Measurements from ENCODE around the gene ATAD1. TPM values are rescaled to one million over a fixed set of nuclear protein-coding genes. Genes with fewer than 3 reads are reported as not detected.
A peak's percentile ranks its signal among the peaks of the same experiment; 100 is the strongest.
"Not testable (repeated sequence)": the region's sequence is repeated elsewhere in the genome, so short reads cannot be mapped to it uniquely, and the experiment has no call there.

The ATAD1 gene
- total and polyA plus RNA-seq, 5 experiments from 2014 or later: 32.4 to 59.7 (median 39.0) TPM

DNA sequence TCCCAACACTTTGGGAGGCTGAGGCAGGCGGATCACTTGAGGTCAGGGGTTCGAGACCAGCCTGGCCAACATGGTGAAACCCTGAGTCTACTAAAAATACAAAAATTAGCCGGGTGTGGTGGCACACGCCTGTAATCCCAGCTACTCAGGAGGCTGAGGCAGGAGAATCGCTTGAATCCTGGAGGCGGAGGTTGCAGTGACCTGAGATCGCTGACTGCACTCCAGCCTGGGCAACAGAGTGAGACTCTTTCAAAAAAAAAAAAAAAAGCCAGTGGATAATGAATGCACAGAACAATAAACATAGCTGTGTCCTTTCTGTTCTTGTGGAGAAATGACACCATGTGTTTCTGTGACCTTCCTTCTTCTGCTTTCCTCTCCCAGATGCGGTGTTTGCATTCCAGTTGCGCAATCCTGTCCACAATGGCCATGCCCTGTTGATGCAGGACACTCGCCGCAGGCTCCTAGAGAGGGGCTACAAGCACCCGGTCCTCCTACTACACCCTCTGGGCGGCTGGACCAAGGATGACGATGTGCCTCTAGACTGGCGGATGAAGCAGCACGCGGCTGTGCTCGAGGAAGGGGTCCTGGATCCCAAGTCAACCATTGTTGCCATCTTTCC lies 74.9 kb downstream of the ATAD1 start:
- ATAC-seq, H3K4me3 Mint-ChIP-seq, H3K27me3 Mint-ChIP-seq, H3K9me3 Mint-ChIP-seq, POLR2A ChIA-PET, H3K4me1 Mint-ChIP-seq, DNase-seq, H3K36me3 Mint-ChIP-seq: not testable (repeated sequence)
- H3K27ac Mint-ChIP-seq: peak overlapping the region in 1 of 10 donors; percentile 39

DNA sequence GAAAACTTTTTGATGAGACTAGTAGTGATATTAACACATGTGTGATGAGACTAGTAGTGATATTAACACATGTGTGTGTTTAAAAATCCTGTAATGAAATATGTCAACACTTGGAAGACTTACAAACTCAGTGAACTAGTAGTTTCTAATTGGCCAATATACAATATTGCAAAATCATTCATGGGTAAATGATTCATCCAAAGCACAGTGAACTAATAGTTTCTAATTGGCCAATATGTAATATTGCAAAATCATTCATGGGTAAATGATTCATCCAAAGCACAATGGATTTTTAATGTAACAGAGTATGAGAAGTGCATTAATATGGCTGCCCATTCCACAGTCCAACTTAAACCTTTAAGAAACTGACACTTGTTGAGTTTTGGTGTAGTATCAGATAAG lies 77.8 kb downstream of the ATAD1 start:
- no peak for DNase-seq
- no peaks in the 10 kb centered on the region for H3K9me3 Mint-ChIP-seq
- H3K27me3 Mint-ChIP-seq: peaks cover 9 to 28% (median 10%) of the 10 kb centered on the region in 5 donors
- no peak for ATAC-seq
- no peak overlapping the region for H3K4me3 Mint-ChIP-seq
- no peak overlapping the region for H3K27ac Mint-ChIP-seq
- H3K4me1 Mint-ChIP-seq: peaks cover 0 to 3% (median 0%) of the 10 kb centered on the region in 4 donors
- POLR2A ChIA-PET: no interaction called here
- no peaks in the 10 kb centered on the region for H3K36me3 Mint-ChIP-seq

DNA sequence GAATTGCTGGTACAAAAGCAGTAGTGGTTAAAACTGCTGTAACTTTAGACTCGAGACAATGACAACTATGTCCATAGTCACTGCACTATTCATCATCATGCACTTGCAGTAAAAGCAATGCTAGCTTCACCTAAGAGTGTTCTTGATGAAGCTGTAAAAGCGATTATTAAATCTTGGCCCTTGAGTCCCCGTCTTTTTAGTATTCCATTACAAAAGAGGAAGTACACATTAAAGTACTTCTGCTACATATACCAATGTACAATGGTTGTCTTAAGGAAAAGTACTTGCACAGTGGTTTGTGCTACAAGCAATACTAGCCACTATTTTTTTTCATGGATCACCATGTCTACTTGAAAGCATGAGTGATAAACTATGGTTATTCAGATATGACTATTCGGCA lies 78.3 kb downstream of the ATAD1 start:
- Mint-ChIP-seq H3K9me3 (no peaks in the 10 kb centered on the region), H3K27ac (no peak overlapping the region), H3K4me1 (peaks cover 0 to 7% (median 0%) of the 10 kb centered on the region in 4 donors), H3K4me3 (no peak overlapping the region), H3K36me3 (no peaks in the 10 kb centered on the region), H3K27me3 (peaks cover 11 to 34% (median 13%) of the 10 kb centered on the region in 5 donors)
- POLR2A ChIA-PET: no interaction called here
- ATAC-seq (no peak), DNase-seq (no peak)

DNA sequence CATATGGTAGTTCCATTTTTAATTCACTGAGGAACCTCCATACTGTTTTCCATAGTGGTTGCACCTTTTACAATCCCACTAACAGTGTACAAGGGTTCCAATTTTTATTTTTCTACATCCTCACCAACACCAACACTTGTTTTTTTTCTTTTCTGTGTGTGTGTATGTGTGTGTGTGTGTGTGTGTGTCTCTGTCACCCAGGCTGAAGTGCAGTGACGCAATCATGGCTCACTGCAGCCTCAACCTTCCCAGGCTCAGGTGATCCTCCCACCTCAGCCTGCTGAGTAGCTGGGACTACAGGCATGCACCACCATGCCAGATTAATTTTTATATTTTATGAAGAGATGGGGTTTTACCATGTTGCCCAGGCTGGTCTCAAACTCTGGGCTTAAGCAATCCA lies 79.8 kb downstream of the ATAD1 start:
- H3K36me3 Mint-ChIP-seq, H3K4me3 Mint-ChIP-seq, H3K27ac Mint-ChIP-seq, POLR2A ChIA-PET, ATAC-seq, H3K9me3 Mint-ChIP-seq, DNase-seq, H3K4me1 Mint-ChIP-seq: not testable (repeated sequence)
- H3K27me3 Mint-ChIP-seq: peaks cover 13 to 34% (median 22%) of the 10 kb centered on the region in 5 donors

DNA sequence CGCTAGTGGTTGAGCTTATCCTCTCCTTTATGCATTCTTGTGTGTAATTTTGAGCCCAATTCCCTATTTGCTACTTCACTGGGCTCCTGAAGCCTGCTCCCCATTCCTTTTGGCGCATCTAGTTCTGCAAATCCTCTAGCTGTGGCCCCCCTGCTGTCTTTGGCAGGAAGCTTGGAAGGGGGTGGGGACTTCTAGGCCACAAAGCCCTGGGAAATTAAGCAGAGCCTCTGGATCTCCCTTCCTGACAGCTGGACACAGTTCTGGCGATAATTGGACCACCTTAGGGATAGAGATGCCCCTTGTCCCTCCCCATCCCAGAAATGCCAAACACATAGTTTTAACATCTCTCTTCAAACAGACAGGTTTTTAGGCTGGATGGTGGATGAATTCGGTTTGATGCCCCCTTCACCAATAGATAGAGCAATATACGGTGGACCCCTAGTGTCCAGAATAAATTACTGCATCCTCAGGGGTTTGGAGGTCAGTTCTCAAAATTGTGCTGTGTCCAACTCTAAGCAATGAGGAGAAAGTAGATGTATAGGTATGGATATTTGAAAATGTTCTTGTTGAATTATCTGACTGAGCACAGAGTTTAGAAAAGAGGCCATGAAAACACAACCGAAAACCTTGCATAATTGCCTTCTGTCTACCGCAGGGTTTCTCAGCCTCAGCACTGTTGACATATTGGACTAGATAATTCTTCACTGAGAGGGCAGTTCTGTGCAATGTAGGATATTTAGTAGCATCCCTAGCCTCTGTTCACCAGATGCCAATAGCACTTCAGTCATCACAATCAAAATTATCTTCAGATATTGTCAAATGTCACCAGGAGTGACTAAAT lies 82.8 kb downstream of the ATAD1 start:
- H3K4me1 Mint-ChIP-seq: peaks cover 0 to 7% (median 0%) of the 10 kb centered on the region in 4 donors
- no peaks in the 10 kb centered on the region for H3K9me3 Mint-ChIP-seq
- H3K36me3 Mint-ChIP-seq: no peaks in the 10 kb centered on the region
- ATAC-seq (no peak), DNase-seq (peak in 2 of 10 donors; percentile 7 to 12)
- peak overlapping the region in 1 of 10 donors; percentile 1 for H3K27ac Mint-ChIP-seq
- H3K27me3 Mint-ChIP-seq: peaks cover 17 to 34% (median 26%) of the 10 kb centered on the region in 5 donors
- H3K4me3 Mint-ChIP-seq: no peak overlapping the region
- POLR2A ChIA-PET: interaction anchor here (0.7 kb wide), 1 partner anchor 89 kb away, joined by 5 read pairs; no protein-coding TSS in a partner anchor

DNA sequence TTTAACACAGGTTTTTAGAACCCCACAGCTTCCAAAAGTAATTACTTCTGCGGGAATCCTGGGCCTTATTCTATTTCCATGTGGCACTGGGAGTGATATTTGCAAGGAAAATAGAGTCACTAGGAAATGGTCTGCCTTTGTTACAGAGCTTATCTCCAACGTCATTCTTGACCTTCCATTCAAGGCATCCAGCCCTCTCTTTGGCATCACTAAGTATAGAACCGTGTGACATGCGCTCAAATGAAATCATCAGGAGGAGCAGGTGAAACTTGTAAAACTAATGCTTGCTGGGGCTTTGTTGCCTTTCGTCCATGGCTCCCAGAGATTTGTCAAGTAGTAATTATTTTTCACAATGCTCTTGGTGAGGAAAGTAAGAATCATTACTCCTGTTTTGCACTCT lies 84.9 kb downstream of the ATAD1 start:
- Mint-ChIP-seq H3K9me3 (no peaks in the 10 kb centered on the region), H3K27me3 (peaks cover 15 to 30% (median 25%) of the 10 kb centered on the region in 5 donors), H3K27ac (no peak overlapping the region), H3K4me1 (peaks cover 0 to 7% (median 0%) of the 10 kb centered on the region in 4 donors), H3K4me3 (no peak overlapping the region), H3K36me3 (no peaks in the 10 kb centered on the region)
- POLR2A ChIA-PET: no interaction called here
- DNase-seq (no peak), ATAC-seq (no peak)

DNA sequence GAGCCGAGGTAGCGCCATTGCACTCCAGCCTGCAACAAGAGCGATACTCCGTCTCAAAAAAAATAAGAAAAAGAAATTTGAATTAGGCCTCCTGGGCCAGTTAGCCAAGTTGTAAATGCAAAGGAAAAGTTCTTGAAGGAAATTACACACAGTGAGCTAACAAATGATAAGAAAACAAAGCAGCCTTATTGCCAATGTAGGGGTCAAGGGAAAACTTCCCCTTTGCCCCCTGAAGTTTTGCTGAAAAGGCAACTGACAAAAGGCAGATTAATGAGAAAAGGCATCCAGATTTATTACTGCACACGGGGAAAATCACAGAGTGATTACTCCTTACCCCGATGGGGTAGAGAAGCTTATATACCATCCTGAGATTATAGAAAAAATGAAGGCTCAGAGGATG lies 88.1 kb downstream of the ATAD1 start:
- POLR2A ChIA-PET: no interaction called here
- Mint-ChIP-seq H3K4me3 (no peak overlapping the region), H3K9me3 (no peaks in the 10 kb centered on the region), H3K27ac (no peak overlapping the region), H3K36me3 (no peaks in the 10 kb centered on the region), H3K4me1 (peaks cover 0 to 3% (median 0%) of the 10 kb centered on the region in 4 donors), H3K27me3 (peaks cover 2 to 22% (median 7%) of the 10 kb centered on the region in 5 donors)
- no peak for ATAC-seq
- no peak for DNase-seq

DNA sequence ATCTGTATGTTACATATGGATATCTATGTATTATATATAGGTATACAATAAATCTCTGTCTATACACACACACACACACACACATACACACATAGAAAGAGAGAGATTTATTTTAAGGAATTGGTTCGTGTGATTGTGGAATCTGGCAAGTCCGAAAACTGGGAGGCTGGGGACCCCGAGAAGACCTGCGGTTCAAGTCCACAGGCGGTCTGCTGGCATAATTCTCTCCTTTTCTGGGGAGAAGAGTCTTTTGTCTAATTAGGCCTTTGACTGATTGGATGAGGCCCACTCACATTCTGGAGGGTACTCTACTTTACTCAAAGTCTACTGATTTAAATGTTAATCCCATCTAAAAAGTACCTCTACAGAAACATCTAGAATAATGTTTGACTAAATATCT lies 93.2 kb downstream of the ATAD1 start:
- DNase-seq (no peak), ATAC-seq (no peak)
- Mint-ChIP-seq H3K4me1 (peaks cover 0 to 8% (median 0%) of the 10 kb centered on the region in 4 donors), H3K27me3 (peaks cover 0 to 7% (median 0%) of the 10 kb centered on the region in 5 donors), H3K4me3 (no peak overlapping the region), H3K9me3 (no peaks in the 10 kb centered on the region), H3K27ac (no peak overlapping the region), H3K36me3 (no peaks in the 10 kb centered on the region)
- POLR2A ChIA-PET: no interaction called here

DNA sequence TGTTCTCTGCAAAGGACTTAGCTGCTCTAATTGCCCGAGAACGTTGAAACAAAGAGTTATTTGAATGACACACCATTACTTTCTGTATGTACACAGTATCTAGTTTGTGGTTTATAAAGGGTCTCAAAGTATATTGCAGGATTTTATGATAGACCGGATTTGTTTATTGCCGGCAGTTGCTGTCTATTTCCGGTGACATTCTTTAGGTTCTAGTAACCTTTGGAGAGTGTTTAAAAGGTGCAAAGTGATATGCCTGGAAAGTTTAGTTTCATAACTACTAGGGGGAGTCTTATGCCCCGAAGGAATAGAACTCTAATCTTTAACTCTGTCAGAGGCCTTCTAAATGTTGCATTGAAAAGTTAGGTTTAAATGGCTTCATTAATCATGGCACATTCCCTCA lies 94.5 kb downstream of the ATAD1 start:
- ATAC-seq: no peak
- POLR2A ChIA-PET: no interaction called here
- no peak overlapping the region for H3K27ac Mint-ChIP-seq
- H3K4me3 Mint-ChIP-seq: no peak overlapping the region
- H3K4me1 Mint-ChIP-seq: peaks cover 0 to 8% (median 0%) of the 10 kb centered on the region in 4 donors
- no peak for DNase-seq
- H3K9me3 Mint-ChIP-seq: no peaks in the 10 kb centered on the region
- peaks cover 0 to 7% (median 0%) of the 10 kb centered on the region in 5 donors for H3K27me3 Mint-ChIP-seq
- H3K36me3 Mint-ChIP-seq: no peaks in the 10 kb centered on the region

DNA sequence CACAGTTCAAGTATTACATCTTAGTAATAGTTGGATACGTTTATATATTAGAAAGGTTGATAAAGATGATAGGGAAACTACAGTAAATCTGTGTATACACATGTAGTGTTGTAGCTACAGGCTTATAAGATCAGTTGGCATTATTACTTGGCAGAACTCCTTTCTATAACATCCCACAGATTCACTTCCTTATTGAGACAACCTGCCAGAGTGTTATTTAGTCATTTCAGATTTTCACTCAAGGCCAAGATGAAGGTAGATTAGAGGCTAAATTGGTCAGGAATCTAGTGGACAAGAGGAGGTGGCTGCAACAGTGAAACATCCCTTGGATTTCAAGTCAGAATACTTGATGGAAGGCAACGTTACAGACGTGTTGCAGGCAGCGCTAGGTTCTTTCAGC lies 95.3 kb downstream of the ATAD1 start:
- DNase-seq: no peak
- Mint-ChIP-seq H3K4me3 (no peak overlapping the region), H3K36me3 (no peaks in the 10 kb centered on the region), H3K4me1 (peaks cover 0 to 8% (median 0%) of the 10 kb centered on the region in 4 donors), H3K27me3 (peaks cover 0 to 7% (median 0%) of the 10 kb centered on the region in 5 donors), H3K27ac (no peak overlapping the region), H3K9me3 (no peaks in the 10 kb centered on the region)
- no peak for ATAC-seq
- POLR2A ChIA-PET: no interaction called here

DNA sequence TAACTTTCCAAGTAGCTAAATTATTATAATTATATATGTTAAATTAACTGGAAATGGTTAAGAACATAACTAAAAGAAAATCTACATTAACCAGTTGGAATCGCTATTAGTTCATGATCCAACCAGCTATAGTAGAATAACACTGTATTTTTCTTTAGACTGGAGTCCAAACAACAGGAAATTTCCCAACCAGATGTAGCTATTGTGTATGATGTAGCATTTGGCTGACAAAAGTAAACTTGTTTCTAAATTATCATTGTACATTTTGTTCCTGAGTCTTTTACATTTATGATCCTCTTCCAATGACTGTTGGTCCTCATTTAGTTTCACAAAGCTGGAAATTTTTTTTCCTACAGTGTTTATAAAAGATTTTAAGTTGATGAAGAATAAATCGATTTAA lies 96.2 kb downstream of the ATAD1 start:
- Mint-ChIP-seq H3K9me3 (no peaks in the 10 kb centered on the region), H3K27ac (no peak overlapping the region), H3K36me3 (no peaks in the 10 kb centered on the region), H3K27me3 (peaks cover 0 to 4% (median 0%) of the 10 kb centered on the region in 5 donors), H3K4me3 (no peak overlapping the region), H3K4me1 (peaks cover 0 to 8% (median 0%) of the 10 kb centered on the region in 4 donors)
- DNase-seq (no peak), ATAC-seq (no peak)
- POLR2A ChIA-PET: no interaction called here

DNA sequence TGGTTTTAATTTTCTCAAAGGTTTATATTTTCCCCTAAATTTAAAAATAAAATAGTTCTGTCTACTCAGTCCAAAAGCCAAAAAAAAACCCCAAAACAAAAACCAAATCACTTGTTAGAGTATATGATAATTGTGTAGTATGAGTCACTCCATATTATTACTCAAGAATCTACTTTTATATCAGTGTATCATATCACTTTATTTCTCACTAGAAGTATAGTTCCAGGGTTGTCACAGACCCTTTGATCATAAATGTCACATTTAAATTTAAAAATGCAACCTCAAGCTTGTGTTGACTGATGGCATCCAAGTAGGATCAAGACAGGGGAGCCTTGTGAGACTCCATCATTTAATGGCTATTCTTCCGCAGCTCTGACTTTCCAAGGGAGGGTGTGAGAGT lies 97.4 kb downstream of the ATAD1 start:
- peaks cover 0 to 12% (median under 1%) of the 10 kb centered on the region in 4 donors for H3K4me1 Mint-ChIP-seq
- POLR2A ChIA-PET: no interaction called here
- H3K4me3 Mint-ChIP-seq: no peak overlapping the region
- peaks cover 0 to 7% (median 0%) of the 10 kb centered on the region in 5 donors for H3K27me3 Mint-ChIP-seq
- no peaks in the 10 kb centered on the region for H3K36me3 Mint-ChIP-seq
- DNase-seq: no peak
- H3K27ac Mint-ChIP-seq: no peak overlapping the region
- no peaks in the 10 kb centered on the region for H3K9me3 Mint-ChIP-seq
- no peak for ATAC-seq

DNA sequence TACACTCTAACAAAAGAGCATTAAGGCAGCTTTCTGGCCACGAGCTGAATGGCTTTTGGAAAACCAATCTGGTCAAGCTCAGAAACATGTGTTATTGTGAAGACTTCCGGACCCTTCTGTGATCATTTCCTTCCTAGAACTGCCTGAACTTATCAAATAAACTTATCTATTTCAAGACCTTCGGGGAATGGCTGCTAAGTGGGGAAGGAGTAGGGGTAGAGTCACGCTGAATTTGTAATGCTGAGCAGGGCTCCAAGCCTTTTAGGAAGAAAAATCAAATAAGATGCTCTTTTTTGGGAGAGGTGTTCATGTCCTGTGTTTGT lies 101.7 kb downstream of the ATAD1 start:
- POLR2A ChIA-PET: no interaction called here
- DNase-seq (no peak), ATAC-seq (no peak)
- Mint-ChIP-seq H3K9me3 (no peaks in the 10 kb centered on the region), H3K27me3 (peaks cover 0 to 11% (median 3%) of the 10 kb centered on the region in 5 donors), H3K4me1 (peaks cover 0 to 4% (median 2%) of the 10 kb centered on the region in 4 donors), H3K36me3 (no peaks in the 10 kb centered on the region), H3K4me3 (no peak overlapping the region), H3K27ac (peak overlapping the region in 1 of 10 donors; percentile 25)

Data from naive thymus-derived CD8-positive, alpha-beta T cell (primary cell).